LNCaP clone FGC (cell line): ENCODE results near the gene PSMB9.

Experiments used
- DNase-seq: peaks from one replicate; pipeline ENCODE4 v3.0.0-alpha.2; 2011; ENCODE audit warnings: low read depth
- H3K4me3 ChIP-seq: 2 replicates; pipeline ENCODE4 v1.5.1; 2011; ENCODE audit warnings: mild to moderate bottlenecking, low read depth, low read length, control low read depth
- CTCF ChIP-seq: IDR thresholded peaks from 2 replicates; pipeline ENCODE4 v1.5.1; 2012; ENCODE audit warnings: mild to moderate bottlenecking; ENCODE audit not compliant: control insufficient read depth, insufficient read depth; ENCODE audit errors: extremely low read depth

PSMB9 gene

GRCh38 chr6:32838114-32838958 is 15.7 kb upstream of the PSMB9 start, which contains the start of gene TAP2:
TAP2 (minus strand) TSS chr6:32838739; CDS start chr6:32838233, 506 bp downstream.
- H3K4me3 ChIP-seq = peak within 1 kb of the TSS; percentile 72
- TF ChIP-seq CTCF = peak; percentile 92
- peak; percentile 61 for DNase-seq

GRCh38 chr6:32839356-32839755 is 14.6 kb upstream of the PSMB9 start:
- DNase-seq = no peak
- H3K4me3 ChIP-seq = no peak overlapping the region
- no peak for TF ChIP-seq CTCF

- DNase-seq = no peak
- no peak for TF ChIP-seq CTCF
- no peak overlapping the region for H3K4me3 ChIP-seq
Measured at GRCh38 chr6:32840604-32841246, 13.3 kb upstream of the PSMB9 start.

- no peak for DNase-seq
- TF ChIP-seq CTCF = no peak
- no peak overlapping the region for H3K4me3 ChIP-seq
Measured at GRCh38 chr6:32842021-32842650, 11.9 kb upstream of the PSMB9 start.

GRCh38 chr6:32842690-32843089 is 11.3 kb upstream of the PSMB9 start:
- no peak for DNase-seq
- TF ChIP-seq CTCF = no peak
- H3K4me3 ChIP-seq = no peak overlapping the region

- no peak for TF ChIP-seq CTCF
- DNase-seq = no peak
Measured at GRCh38 chr6:32843331-32843978, 10.5 kb upstream of the PSMB9 start.

More at GRCh38 chr6:32843331-32843978, 10.5 kb upstream of the PSMB9 start:
- H3K4me3 ChIP-seq = peak overlapping the region; percentile 44
